SU-DHL-6 (cell line): ENCODE results near the gene SNX25.

Experiments
- H2AFZ ChIP-seq: fragments of 200-600 bp; sonication (generic); 2 replicates; pipeline ENCODE4 v1.6.1; 2014; ENCODE audit warnings: low read depth, mild to moderate bottlenecking, moderate library complexity, mixed read lengths, antibody characterized with exemption, low read length; ENCODE audit not compliant: severe bottlenecking
- H3F3A ChIP-seq: fragments of 200-600 bp; shearing (Covaris generic); 2 replicates; pipeline ENCODE4 v1.6.0; 2016; ENCODE audit warnings: antibody characterized with exemption, mild to moderate bottlenecking; ENCODE audit not compliant: insufficient read depth
- H3K27ac ChIP-seq: fragments of 200-600 bp; sonication (generic); 2 replicates; pipeline ENCODE4 v1.5.1; 2016; ENCODE audit warnings: low read depth, mild to moderate bottlenecking, low read length, moderate library complexity, mixed read lengths
- H3K27me3 ChIP-seq: fragments of 200-600 bp; sonication (generic), shearing (Covaris generic); 2 replicates; pipeline ENCODE4 v1.6.0; 2014; ENCODE audit warnings: mild to moderate bottlenecking, low read length
- H3K36me3 ChIP-seq: fragments of 200-600 bp; sonication (generic); 2 replicates; pipeline ENCODE4 v1.6.1; 2014; ENCODE audit warnings: mild to moderate bottlenecking, low read length, mixed read lengths
- H3K4me2 ChIP-seq: fragments of 300-600, 200-600 bp; shearing (Covaris generic), sonication (generic); 2 replicates; pipeline ENCODE4 v1.6.0; 2014; ENCODE audit warnings: low read length, low read depth, mild to moderate bottlenecking; ENCODE audit not compliant: poor library complexity, severe bottlenecking
- H3K4me3 ChIP-seq: fragments of 200-600 bp; sonication (generic); 2 replicates; pipeline ENCODE4 v1.5.1; 2014; ENCODE audit warnings: antibody characterized with exemption, low read length, mild to moderate bottlenecking, mixed read lengths; ENCODE audit not compliant: insufficient read depth, poor library complexity, severe bottlenecking
- H3K79me2 ChIP-seq: fragments of 200-600 bp; sonication (generic); 2 replicates; pipeline ENCODE4 v1.6.1; 2014; ENCODE audit warnings: mild to moderate bottlenecking, low read length, moderate library complexity; ENCODE audit not compliant: insufficient read depth
- H3K9ac ChIP-seq: fragments of 200-600 bp; sonication (generic); 2 replicates; pipeline ENCODE4 v1.7.0; 2014; ENCODE audit warnings: mild to moderate bottlenecking, low read length
- H3K9me2 ChIP-seq: fragments of 200-600 bp; sonication (generic); replicated peaks from 2 replicates; pipeline ENCODE4 v1.6.1; 2014; ENCODE audit warnings: low read length; ENCODE audit not compliant: insufficient read depth
- H3K9me3 ChIP-seq: fragments of 200-600 bp; sonication (generic); 2 replicates; pipeline ENCODE4 v1.6.1; 2014; ENCODE audit warnings: low read length, mixed read lengths; ENCODE audit not compliant: insufficient read depth
- H4K20me1 ChIP-seq: fragments of 200-600 bp; sonication (generic); 2 replicates; pipeline ENCODE4 v1.6.1; 2014; ENCODE audit warnings: low read depth, mild to moderate bottlenecking, antibody characterized with exemption, low read length, moderate library complexity, mixed read lengths
- CTCF ChIP-seq: fragments of 200-600 bp; sonication (generic); IDR thresholded peaks from one replicate; pipeline ENCODE4 v1.5.1; 2017; ENCODE audit warnings: antibody characterized with exemption, mild to moderate bottlenecking, low read length, moderate library complexity; ENCODE audit not compliant: insufficient read depth, poor library complexity, severe bottlenecking
- EZH2phosphoT487 ChIP-seq: fragments of 200-600 bp; sonication (generic), shearing (Covaris generic); conservative IDR thresholded peaks from 2 replicates; pipeline ENCODE4 v1.6.1; 2018; ENCODE audit warnings: mild to moderate bottlenecking, antibody characterized with exemption, low read length, moderate library complexity, mixed read lengths

SNX25 gene

GRCh38 chr4:185286571-185286970 is 77.2 kb downstream of the SNX25 start:
- Histone ChIP-seq H2AFZ (no peak overlapping the region), H3K27ac (no peak overlapping the region), H3K9me3 (no peaks in the 10 kb centered on the region), H4K20me1 (no peaks in the 10 kb centered on the region), H3K27me3 (no peaks in the 10 kb centered on the region), H3K4me3 (no peak overlapping the region), H3K79me2 (no peaks in the 10 kb centered on the region), H3F3A (no peaks in the 10 kb centered on the region), H3K9ac (no peak overlapping the region), H3K36me3 (no peaks in the 10 kb centered on the region; the same call in 1 of the 2 replicates), H3K4me2 (no peak overlapping the region), H3K9me2 (no peaks in the 10 kb centered on the region)
- no peak for TF ChIP-seq CTCF
- TF ChIP-seq EZH2phosphoT487, result no peak

DNA sequence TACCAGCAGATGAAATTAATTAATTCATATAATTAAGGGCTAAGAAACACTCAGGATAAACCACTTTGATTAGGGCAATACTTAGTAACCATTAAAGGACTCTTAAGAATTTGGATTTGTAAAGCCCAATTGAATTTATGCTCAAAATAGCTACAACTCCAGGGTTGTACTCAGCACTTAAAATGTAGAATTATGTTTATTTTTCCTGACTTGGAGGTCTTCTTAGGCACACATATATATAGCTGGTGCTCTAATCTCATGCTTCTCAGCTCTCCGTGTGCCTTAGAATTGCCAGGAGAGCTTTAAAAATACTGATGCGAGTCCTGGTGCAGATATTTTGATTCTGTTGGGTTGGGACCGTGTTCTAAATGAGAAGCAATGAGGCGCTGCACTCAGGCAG is 77.6 kb downstream of the SNX25 start:
- no peak overlapping the region for H3K4me2 ChIP-seq
- H3K9ac ChIP-seq, result no peak overlapping the region
- no peaks in the 10 kb centered on the region for H3K27me3 ChIP-seq
- no peaks in the 10 kb centered on the region; the same call in 1 of the 2 replicates for H3K36me3 ChIP-seq
- H3K27ac ChIP-seq, result no peak overlapping the region
- H4K20me1 ChIP-seq, result no peaks in the 10 kb centered on the region
- no peaks in the 10 kb centered on the region for H3F3A ChIP-seq
- H2AFZ ChIP-seq, result no peak overlapping the region
- H3K79me2 ChIP-seq, result no peaks in the 10 kb centered on the region
- H3K9me2 ChIP-seq, result no peaks in the 10 kb centered on the region
- H3K9me3 ChIP-seq, result no peaks in the 10 kb centered on the region
- no peak overlapping the region for H3K4me3 ChIP-seq
- TF ChIP-seq CTCF, result no peak
- TF ChIP-seq EZH2phosphoT487, result no peak

- peaks cover 2% of the 10 kb centered on the region; the same call in 1 of the 2 replicates for H3K36me3 ChIP-seq
- TF ChIP-seq CTCF (no peak), EZH2phosphoT487 (no peak)
Observed at GRCh38 chr4:185290018-185290607, 80.7 kb downstream of the SNX25 start.

More at GRCh38 chr4:185290018-185290607, 80.7 kb downstream of the SNX25 start:
- no peak overlapping the region for H3K9ac ChIP-seq
- no peaks in the 10 kb centered on the region for H3K9me2 ChIP-seq
- H3K4me2 ChIP-seq, result no peak overlapping the region
- H3K9me3 ChIP-seq, result no peaks in the 10 kb centered on the region
- no peaks in the 10 kb centered on the region for H3F3A ChIP-seq
- no peaks in the 10 kb centered on the region for H3K79me2 ChIP-seq
- no peaks in the 10 kb centered on the region for H4K20me1 ChIP-seq
- no peak overlapping the region for H3K27ac ChIP-seq
- no peak overlapping the region for H2AFZ ChIP-seq
- H3K27me3 ChIP-seq, result no peaks in the 10 kb centered on the region
- no peak overlapping the region for H3K4me3 ChIP-seq
